GM23338 (cell line): ENCODE results near the gene TSPEAR. TPM values are rescaled to one million over a fixed set of nuclear protein-coding genes. Genes with fewer than 3 reads are reported as not detected.

Experiments used
- ATAC-seq: fragments of 200-7000 bp; cut with Tn5 transposase; 3 replicates; pipeline ENCODE4 v1.9.1; 2020
- DNase-seq: peaks from one replicate; pipeline ENCODE4 v3.0.0-alpha.2; 2015; ENCODE audit warnings: low spot score
- H2AFZ ChIP-seq: fragments of 200-600 bp; sonication (generic); 2 replicates; pipeline ENCODE4 v1.8.0; 2016; ENCODE audit warnings: antibody characterized with exemption, mild to moderate bottlenecking, moderate library complexity
- H3F3A ChIP-seq: fragments of 200-600 bp; sonication (generic); replicated peaks from 2 replicates; pipeline ENCODE4 v1.8.0; 2017; ENCODE audit warnings: antibody characterized with exemption, mixed run types, low read depth
- H3K27ac ChIP-seq: fragments of 200-600 bp; sonication (generic); 2 replicates; pipeline ENCODE4 v1.6.1; 2016; ENCODE audit warnings: low read depth
- H3K27me3 ChIP-seq: fragments of 200-600 bp; sonication (generic); 2 replicates; pipeline ENCODE4 v1.8.0; 2016; ENCODE audit warnings: mild to moderate bottlenecking, mixed run types, moderate library complexity; ENCODE audit not compliant: insufficient read depth
- H3K36me3 ChIP-seq: fragments of 200-600 bp; sonication (generic); 2 replicates; pipeline ENCODE4 v1.8.0; 2016; ENCODE audit warnings: mild to moderate bottlenecking; ENCODE audit not compliant: insufficient read depth
- H3K4me1 ChIP-seq: fragments of 200-600 bp; sonication (generic); 2 replicates; pipeline ENCODE4 v1.8.0; 2016; ENCODE audit warnings: mild to moderate bottlenecking, moderate library complexity; ENCODE audit not compliant: insufficient read depth
- H3K4me2 ChIP-seq: fragments of 200-600 bp; sonication (generic); 2 replicates; pipeline ENCODE4 v1.7.1; 2017; ENCODE audit warnings: mixed run types
- H3K4me3 ChIP-seq: fragments of 200-600 bp; sonication (generic); 2 replicates; pipeline ENCODE4 v1.6.1; 2016; ENCODE audit warnings: mixed run types
- H3K79me2 ChIP-seq: fragments of 200-600 bp; sonication (generic); replicated peaks from 2 replicates; pipeline ENCODE4 v1.8.0; 2017; ENCODE audit warnings: mild to moderate bottlenecking; ENCODE audit not compliant: insufficient read depth
- H3K9me2 ChIP-seq: fragments of 200-600 bp; sonication (generic); 2 replicates; pipeline ENCODE4 v1.8.0; 2017; ENCODE audit not compliant: insufficient read depth
- H4K20me1 ChIP-seq: fragments of 200-600 bp; sonication (generic); replicated peaks from 2 replicates; pipeline ENCODE4 v1.8.0; 2017; ENCODE audit warnings: mild to moderate bottlenecking; ENCODE audit not compliant: insufficient read depth
- H3K27ac Mint-ChIP-seq: 2 replicates; pipeline ENCODE4 v1.8.0; 2020; ENCODE audit warnings: inconsistent platforms, mild to moderate bottlenecking, moderate library complexity, mixed read lengths
- H3K27me3 Mint-ChIP-seq: 3 replicates; pipeline ENCODE4 v1.8.0; 2022; ENCODE audit warnings: low read depth, mild to moderate bottlenecking, moderate library complexity, mixed read lengths, inconsistent platforms; ENCODE audit not compliant: insufficient read depth, poor library complexity
- H3K36me3 Mint-ChIP-seq: 3 replicates; pipeline ENCODE4 v1.8.0; 2021; ENCODE audit warnings: low read depth, mild to moderate bottlenecking, inconsistent platforms, moderate library complexity, mixed read lengths
- H3K4me1 Mint-ChIP-seq: 3 replicates; pipeline ENCODE4 v1.8.0; 2020; ENCODE audit warnings: mild to moderate bottlenecking, inconsistent platforms, mixed read lengths
- H3K4me3 Mint-ChIP-seq: 3 replicates; pipeline ENCODE4 v1.8.0; 2021; ENCODE audit warnings: moderate library complexity, mild to moderate bottlenecking, inconsistent platforms, mixed read lengths
- H3K9me3 Mint-ChIP-seq: 3 replicates; pipeline ENCODE4 v1.8.0; 2020; ENCODE audit warnings: moderate library complexity, mild to moderate bottlenecking, inconsistent platforms, mixed read lengths
- EZH2 ChIP-seq: fragments of 200-600 bp; sonication (generic); IDR thresholded peaks from one replicate; pipeline ENCODE4 v1.8.0; 2017; ENCODE audit warnings: antibody characterized with exemption, mild to moderate bottlenecking, low read depth; ENCODE audit not compliant: unreplicated experiment
- EZH2phosphoT487 ChIP-seq: fragments of 200-600 bp; sonication (generic); IDR thresholded peaks from one replicate; pipeline ENCODE4 v1.8.1; 2018; ENCODE audit warnings: antibody characterized with exemption; ENCODE audit not compliant: unreplicated experiment
- JUNB ChIP-seq: IDR thresholded peaks from one replicate; pipeline ENCODE4 v1.6.1; 2016; ENCODE audit warnings: antibody characterized with exemption; ENCODE audit not compliant: unreplicated experiment
- NANOG ChIP-seq: IDR thresholded peaks from 2 replicates; pipeline ENCODE4 v1.6.1; 2016; ENCODE audit warnings: antibody characterized with exemption, borderline replicate concordance
- POLR2AphosphoS5 ChIP-seq: IDR thresholded peaks from 2 replicates; pipeline ENCODE4 v1.6.1; 2016; ENCODE audit warnings: antibody characterized with exemption, low read depth
- STAT1 ChIP-seq: IDR thresholded peaks from one replicate; pipeline ENCODE4 v1.6.1; 2016; ENCODE audit warnings: antibody characterized with exemption; ENCODE audit not compliant: unreplicated experiment
- ZNF114 ChIP-seq: fragments of 250-450 bp; sonication (Bioruptor Pico); IDR thresholded peaks from 2 replicates; pipeline ENCODE4 v1.5.0; 2020; ENCODE audit warnings: mild to moderate bottlenecking, moderate library complexity
- ZNF331 ChIP-seq: fragments of 250-450 bp; sonication (Bioruptor Pico); IDR thresholded peaks from 2 replicates; pipeline ENCODE4 v1.5.0; 2020; ENCODE audit warnings: low read depth, mild to moderate bottlenecking, moderate library complexity
- polyA plus RNA-seq: library from polyadenylated mRNA; unstranded; fragments of >200 nt; fragmentation: Nextera tagmentation; extraction: Ambion mirVana; gene quantifications from 2 replicates; pipeline ENCODE4 v1.2.1, GENCODE V29; 2016
- total RNA-seq: library from RNA; depleted of rRNA; stranded (reverse); fragments of >200 nt; shearing (Covaris generic); gene quantifications from 2 replicates; pipeline ENCODE4 v1.2.3, GENCODE V29; 2014
- TF ChIP-seq, protein P1 (sequence below): IDR thresholded peaks from 2 replicates; pipeline ENCODE4 v1.6.1; 2016; ENCODE audit warnings: antibody characterized with exemption
- TF ChIP-seq, protein P2 (sequence below): fragments of 250-450 bp; sonication (Bioruptor Pico); IDR thresholded peaks from 2 replicates; pipeline ENCODE4 v1.5.0; 2020; ENCODE audit warnings: mild to moderate bottlenecking, moderate library complexity
- TF ChIP-seq, protein P3 (sequence below), 2 experiments: fragments of 200-600 bp in 1 of 2; sonication (generic) in 1 of 2; conservative IDR thresholded peaks; 2 replicates each; pipeline versions ENCODE4 v1.5.1 to v1.6.1; 2016 to 2017; ENCODE audit warnings: antibody characterized with exemption in 2 of 2, low read depth in 2 of 2, mild to moderate bottlenecking in 2 of 2, moderate library complexity in 1 of 2
- TF ChIP-seq, protein P4 (sequence below): IDR thresholded peaks from one replicate; pipeline ENCODE4 v1.6.1; 2018; ENCODE audit warnings: antibody characterized with exemption; ENCODE audit not compliant: unreplicated experiment

Gene TSPEAR
- total and polyA plus RNA-seq, 2 experiments from 2014 or later = 0.35 to 0.92 TPM

DNA sequence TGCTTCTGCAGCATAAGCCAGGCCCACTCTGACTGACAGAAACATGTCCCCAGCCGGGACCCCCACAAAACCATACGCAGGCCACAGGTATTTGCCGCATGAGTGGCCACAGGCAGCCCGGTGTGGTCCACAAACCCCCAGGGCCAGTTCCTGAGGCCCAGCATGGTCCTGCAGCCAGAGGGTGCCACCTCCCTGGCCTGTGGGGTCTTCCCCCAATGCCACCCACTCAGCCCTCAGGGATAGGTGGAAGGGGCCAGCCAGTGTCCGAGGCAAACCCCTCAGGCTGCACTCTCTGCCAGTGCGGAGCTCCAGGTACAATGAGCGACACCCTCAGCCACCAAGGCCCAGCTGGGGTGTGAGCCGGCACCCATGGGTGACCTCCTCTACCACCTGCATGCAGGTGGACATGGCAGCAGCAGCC, 46.8 kb upstream of the TSPEAR start:
- Histone ChIP-seq H2AFZ (no peak overlapping the region), H3K4me2 (no peak overlapping the region), H3K4me3 (no peak overlapping the region), H3K27ac (no peak overlapping the region), H3K79me2 (no peaks in the 10 kb centered on the region), H3K36me3 (no peaks in the 10 kb centered on the region; the same call in 1 of the 2 replicates), H3K4me1 (no peaks in the 10 kb centered on the region; the same call in 1 of the 2 replicates), H3K9me2 (no peaks in the 10 kb centered on the region), H3F3A (no peaks in the 10 kb centered on the region), H3K27me3 (no peaks in the 10 kb centered on the region), H4K20me1 (no peaks in the 10 kb centered on the region)
- H3K4me3 Mint-ChIP-seq = no peak overlapping the region
- no peak for TF ChIP-seq POLR2AphosphoS5
- TF ChIP-seq EZH2 = no peak
- no peak for TF ChIP-seq NANOG
- TF ChIP-seq, protein P1, sequence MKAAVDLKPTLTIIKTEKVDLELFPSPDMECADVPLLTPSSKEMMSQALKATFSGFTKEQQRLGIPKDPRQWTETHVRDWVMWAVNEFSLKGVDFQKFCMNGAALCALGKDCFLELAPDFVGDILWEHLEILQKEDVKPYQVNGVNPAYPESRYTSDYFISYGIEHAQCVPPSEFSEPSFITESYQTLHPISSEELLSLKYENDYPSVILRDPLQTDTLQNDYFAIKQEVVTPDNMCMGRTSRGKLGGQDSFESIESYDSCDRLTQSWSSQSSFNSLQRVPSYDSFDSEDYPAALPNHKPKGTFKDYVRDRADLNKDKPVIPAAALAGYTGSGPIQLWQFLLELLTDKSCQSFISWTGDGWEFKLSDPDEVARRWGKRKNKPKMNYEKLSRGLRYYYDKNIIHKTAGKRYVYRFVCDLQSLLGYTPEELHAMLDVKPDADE = no peak
- no peak for TF ChIP-seq ZNF114 (CRISPR knock-in tag)
- TF ChIP-seq, protein P2, sequence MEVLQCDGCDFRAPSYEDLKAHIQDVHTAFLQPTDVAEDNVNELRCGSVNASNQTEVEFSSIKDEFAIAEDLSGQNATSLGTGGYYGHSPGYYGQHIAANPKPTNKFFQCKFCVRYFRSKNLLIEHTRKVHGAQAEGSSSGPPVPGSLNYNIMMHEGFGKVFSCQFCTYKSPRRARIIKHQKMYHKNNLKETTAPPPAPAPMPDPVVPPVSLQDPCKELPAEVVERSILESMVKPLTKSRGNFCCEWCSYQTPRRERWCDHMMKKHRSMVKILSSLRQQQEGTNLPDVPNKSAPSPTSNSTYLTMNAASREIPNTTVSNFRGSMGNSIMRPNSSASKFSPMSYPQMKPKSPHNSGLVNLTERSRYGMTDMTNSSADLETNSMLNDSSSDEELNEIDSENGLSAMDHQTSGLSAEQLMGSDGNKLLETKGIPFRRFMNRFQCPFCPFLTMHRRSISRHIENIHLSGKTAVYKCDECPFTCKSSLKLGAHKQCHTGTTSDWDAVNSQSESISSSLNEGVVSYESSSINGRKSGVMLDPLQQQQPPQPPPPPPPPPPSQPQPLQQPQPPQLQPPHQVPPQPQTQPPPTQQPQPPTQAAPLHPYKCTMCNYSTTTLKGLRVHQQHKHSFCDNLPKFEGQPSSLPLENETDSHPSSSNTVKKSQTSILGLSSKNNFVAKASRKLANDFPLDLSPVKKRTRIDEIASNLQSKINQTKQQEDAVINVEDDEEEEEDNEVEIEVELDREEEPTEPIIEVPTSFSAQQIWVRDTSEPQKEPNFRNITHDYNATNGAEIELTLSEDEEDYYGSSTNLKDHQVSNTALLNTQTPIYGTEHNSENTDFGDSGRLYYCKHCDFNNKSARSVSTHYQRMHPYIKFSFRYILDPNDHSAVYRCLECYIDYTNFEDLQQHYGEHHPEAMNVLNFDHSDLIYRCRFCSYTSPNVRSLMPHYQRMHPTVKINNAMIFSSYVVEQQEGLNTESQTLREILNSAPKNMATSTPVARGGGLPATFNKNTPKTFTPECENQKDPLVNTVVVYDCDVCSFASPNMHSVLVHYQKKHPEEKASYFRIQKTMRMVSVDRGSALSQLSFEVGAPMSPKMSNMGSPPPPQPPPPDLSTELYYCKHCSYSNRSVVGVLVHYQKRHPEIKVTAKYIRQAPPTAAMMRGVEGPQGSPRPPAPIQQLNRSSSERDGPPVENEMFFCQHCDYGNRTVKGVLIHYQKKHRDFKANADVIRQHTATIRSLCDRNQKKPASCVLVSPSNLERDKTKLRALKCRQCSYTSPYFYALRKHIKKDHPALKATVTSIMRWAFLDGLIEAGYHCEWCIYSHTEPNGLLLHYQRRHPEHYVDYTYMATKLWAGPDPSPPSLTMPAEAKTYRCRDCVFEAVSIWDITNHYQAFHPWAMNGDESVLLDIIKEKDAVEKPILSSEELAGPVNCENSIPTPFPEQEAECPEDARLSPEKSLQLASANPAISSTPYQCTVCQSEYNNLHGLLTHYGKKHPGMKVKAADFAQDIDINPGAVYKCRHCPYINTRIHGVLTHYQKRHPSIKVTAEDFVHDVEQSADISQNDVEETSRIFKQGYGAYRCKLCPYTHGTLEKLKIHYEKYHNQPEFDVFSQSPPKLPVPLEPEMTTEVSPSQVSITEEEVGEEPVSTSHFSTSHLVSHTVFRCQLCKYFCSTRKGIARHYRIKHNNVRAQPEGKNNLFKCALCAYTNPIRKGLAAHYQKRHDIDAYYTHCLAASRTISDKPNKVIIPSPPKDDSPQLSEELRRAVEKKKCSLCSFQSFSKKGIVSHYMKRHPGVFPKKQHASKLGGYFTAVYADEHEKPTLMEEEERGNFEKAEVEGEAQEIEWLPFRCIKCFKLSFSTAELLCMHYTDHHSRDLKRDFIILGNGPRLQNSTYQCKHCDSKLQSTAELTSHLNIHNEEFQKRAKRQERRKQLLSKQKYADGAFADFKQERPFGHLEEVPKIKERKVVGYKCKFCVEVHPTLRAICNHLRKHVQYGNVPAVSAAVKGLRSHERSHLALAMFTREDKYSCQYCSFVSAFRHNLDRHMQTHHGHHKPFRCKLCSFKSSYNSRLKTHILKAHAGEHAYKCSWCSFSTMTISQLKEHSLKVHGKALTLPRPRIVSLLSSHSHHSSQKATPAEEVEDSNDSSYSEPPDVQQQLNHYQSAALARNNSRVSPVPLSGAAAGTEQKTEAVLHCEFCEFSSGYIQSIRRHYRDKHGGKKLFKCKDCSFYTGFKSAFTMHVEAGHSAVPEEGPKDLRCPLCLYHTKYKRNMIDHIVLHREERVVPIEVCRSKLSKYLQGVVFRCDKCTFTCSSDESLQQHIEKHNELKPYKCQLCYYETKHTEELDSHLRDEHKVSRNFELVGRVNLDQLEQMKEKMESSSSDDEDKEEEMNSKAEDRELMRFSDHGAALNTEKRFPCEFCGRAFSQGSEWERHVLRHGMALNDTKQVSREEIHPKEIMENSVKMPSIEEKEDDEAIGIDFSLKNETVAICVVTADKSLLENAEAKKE (CRISPR knock-in tag) = no peak
- TF ChIP-seq ZNF331 = no peak
- no peak for TF ChIP-seq STAT1
- TF ChIP-seq, protein P3, sequence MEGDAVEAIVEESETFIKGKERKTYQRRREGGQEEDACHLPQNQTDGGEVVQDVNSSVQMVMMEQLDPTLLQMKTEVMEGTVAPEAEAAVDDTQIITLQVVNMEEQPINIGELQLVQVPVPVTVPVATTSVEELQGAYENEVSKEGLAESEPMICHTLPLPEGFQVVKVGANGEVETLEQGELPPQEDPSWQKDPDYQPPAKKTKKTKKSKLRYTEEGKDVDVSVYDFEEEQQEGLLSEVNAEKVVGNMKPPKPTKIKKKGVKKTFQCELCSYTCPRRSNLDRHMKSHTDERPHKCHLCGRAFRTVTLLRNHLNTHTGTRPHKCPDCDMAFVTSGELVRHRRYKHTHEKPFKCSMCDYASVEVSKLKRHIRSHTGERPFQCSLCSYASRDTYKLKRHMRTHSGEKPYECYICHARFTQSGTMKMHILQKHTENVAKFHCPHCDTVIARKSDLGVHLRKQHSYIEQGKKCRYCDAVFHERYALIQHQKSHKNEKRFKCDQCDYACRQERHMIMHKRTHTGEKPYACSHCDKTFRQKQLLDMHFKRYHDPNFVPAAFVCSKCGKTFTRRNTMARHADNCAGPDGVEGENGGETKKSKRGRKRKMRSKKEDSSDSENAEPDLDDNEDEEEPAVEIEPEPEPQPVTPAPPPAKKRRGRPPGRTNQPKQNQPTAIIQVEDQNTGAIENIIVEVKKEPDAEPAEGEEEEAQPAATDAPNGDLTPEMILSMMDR (conservative IDR thresholded peaks at IDR 0.05; ENCODE audit: low read depth in 2 of 2) = no peak
- TF ChIP-seq, protein P4, sequence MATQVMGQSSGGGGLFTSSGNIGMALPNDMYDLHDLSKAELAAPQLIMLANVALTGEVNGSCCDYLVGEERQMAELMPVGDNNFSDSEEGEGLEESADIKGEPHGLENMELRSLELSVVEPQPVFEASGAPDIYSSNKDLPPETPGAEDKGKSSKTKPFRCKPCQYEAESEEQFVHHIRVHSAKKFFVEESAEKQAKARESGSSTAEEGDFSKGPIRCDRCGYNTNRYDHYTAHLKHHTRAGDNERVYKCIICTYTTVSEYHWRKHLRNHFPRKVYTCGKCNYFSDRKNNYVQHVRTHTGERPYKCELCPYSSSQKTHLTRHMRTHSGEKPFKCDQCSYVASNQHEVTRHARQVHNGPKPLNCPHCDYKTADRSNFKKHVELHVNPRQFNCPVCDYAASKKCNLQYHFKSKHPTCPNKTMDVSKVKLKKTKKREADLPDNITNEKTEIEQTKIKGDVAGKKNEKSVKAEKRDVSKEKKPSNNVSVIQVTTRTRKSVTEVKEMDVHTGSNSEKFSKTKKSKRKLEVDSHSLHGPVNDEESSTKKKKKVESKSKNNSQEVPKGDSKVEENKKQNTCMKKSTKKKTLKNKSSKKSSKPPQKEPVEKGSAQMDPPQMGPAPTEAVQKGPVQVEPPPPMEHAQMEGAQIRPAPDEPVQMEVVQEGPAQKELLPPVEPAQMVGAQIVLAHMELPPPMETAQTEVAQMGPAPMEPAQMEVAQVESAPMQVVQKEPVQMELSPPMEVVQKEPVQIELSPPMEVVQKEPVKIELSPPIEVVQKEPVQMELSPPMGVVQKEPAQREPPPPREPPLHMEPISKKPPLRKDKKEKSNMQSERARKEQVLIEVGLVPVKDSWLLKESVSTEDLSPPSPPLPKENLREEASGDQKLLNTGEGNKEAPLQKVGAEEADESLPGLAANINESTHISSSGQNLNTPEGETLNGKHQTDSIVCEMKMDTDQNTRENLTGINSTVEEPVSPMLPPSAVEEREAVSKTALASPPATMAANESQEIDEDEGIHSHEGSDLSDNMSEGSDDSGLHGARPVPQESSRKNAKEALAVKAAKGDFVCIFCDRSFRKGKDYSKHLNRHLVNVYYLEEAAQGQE = no peak
- TF ChIP-seq JUNB = no peak
- TF ChIP-seq EZH2phosphoT487 = no peak
- peaks cover 7% of the 10 kb centered on the region; the same call in 2 of the 3 replicates for H3K36me3 Mint-ChIP-seq
- DNase-seq (no peak), ATAC-seq (no peak)
- peaks cover 3% of the 10 kb centered on the region for H3K27me3 Mint-ChIP-seq
- H3K4me1 Mint-ChIP-seq = peaks cover 20% of the 10 kb centered on the region
- no peak overlapping the region for H3K27ac Mint-ChIP-seq
- peaks cover 17% of the 10 kb centered on the region for H3K9me3 Mint-ChIP-seq
